ENCODE measurements around the gene HACD2.

Gene HACD2

DNA sequence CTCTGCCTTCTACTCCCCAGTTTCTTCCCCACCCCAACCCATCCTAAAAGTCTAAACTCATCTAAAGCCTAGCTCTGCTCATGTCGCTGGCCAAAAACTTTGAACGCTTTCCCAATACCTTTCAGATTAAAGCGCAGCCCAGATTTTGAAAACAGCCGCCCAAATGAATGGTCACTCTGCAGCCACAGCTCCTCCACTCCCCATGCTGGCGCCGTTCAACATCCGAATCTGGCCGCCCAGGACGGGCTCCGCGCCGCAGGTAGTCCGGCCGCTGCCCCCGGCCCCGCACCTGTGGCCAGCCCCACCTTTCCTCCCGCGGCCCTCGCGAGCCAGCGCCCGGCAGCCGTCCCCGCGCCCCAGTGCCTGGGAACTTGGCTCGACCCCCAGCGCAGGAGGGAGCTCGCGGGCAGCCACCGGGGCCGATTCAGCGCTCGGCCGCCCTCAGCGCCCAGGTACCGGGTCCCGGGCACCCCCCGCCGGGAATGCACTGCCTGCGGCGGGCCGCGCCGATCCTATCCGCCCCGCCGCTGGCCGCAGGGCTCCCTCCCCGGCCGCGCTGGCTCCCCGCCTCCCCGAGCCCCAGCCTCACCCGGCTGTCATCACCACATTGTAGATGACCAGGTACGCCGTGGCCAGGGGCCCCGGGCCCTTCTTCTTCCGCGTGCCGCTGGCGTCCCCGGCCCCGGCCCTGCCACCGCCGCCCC, 417 bp downstream of the HACD2 start:
- peak overlapping the region; percentile 98 for H3K27ac ChIP-seq
- TF ChIP-seq, protein P1, sequence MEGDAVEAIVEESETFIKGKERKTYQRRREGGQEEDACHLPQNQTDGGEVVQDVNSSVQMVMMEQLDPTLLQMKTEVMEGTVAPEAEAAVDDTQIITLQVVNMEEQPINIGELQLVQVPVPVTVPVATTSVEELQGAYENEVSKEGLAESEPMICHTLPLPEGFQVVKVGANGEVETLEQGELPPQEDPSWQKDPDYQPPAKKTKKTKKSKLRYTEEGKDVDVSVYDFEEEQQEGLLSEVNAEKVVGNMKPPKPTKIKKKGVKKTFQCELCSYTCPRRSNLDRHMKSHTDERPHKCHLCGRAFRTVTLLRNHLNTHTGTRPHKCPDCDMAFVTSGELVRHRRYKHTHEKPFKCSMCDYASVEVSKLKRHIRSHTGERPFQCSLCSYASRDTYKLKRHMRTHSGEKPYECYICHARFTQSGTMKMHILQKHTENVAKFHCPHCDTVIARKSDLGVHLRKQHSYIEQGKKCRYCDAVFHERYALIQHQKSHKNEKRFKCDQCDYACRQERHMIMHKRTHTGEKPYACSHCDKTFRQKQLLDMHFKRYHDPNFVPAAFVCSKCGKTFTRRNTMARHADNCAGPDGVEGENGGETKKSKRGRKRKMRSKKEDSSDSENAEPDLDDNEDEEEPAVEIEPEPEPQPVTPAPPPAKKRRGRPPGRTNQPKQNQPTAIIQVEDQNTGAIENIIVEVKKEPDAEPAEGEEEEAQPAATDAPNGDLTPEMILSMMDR (conservative IDR thresholded peaks at IDR 0.05): peak; percentile 42

DNA sequence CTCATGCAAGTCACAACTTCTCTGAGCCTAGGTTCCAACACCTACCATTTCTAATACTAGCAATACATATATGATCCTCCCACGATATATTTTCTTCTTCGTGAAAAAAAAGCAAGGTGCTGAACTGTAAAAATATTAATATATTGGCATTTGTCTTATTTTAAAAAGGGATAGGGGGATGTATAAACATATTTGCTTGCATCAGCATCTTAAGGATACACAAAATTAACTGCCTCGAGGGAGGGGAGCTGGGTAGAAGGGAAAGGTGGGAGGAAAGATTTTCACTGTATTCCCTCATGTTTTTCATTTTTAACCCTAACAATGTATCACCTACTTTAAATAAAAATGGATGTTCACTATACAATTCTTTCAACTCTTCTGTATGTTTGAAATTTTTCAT, 1.3 kb downstream of the HACD2 start:
- TF ChIP-seq, protein P1 (conservative IDR thresholded peaks at IDR 0.05): no peak
- peak overlapping the region; percentile 98 for H3K27ac ChIP-seq

DNA sequence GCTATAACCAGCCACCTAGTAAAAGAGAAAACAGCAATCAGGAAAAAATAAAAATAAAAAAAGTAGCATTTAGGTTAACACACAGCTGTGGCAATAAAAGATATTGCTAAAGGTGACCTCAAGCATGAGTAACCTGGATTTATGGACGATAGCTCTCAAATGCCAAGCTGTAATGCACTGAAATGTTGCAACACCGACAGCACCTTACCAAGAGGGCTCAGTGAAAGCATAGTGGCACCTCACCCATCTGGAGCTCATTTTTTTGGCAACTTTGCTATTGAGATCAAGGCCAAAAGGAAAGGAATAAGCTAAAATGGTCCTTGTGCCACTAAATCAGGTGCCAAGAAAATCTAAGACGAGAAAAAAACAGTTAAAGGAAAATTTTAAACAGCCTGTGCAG, 2.5 kb downstream of the HACD2 start:
- TF ChIP-seq, protein P1 (conservative IDR thresholded peaks at IDR 0.05): no peak

DNA sequence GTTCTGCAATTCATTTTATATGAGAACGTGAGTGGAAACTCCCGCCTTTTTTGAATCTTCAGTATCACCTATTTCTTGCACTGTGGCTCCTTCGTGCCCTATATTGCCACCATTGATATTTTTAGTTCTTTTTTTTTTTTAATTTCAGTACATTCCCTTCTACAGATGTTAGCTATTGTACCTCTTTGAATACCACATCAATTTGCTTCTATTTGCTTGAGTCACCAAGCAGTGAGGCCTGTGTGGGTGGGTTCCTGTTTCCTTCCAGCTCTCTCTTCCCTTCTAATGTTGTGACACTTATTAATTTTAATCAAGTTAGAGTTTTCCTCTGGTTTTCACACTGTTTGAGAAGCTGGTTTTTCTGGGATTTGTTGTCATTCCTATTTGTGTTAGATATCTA, 8.7 kb downstream of the HACD2 start:
- H3K27ac ChIP-seq: no peak overlapping the region
- TF ChIP-seq, protein P1 (conservative IDR thresholded peaks at IDR 0.05): no peak

More for the DNA sequence above, 2.5 kb downstream of the HACD2 start:
- H3K27ac ChIP-seq: peak overlapping the region; percentile 98

DNA sequence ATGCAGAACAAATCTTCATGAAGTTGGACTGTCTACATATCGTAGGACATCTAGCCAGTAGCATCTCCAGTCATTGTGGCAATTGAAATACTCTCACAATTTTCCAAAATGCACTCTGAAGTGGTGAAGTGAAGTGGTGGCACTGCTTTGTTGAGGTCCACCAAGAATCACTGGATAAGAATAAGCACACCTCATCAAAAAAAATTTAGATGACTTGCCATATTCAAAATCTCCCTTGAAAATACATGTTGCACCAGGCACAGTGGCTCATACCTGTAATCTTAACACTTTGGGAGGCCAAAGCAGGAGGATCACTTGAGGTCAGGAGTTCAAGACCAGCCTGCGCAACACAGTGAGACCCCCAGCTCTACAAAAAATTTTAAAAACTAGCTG, 12.9 kb downstream of the HACD2 start:
- TF ChIP-seq, protein P1 (conservative IDR thresholded peaks at IDR 0.05): no peak
- no peak overlapping the region for H3K27ac ChIP-seq

DNA sequence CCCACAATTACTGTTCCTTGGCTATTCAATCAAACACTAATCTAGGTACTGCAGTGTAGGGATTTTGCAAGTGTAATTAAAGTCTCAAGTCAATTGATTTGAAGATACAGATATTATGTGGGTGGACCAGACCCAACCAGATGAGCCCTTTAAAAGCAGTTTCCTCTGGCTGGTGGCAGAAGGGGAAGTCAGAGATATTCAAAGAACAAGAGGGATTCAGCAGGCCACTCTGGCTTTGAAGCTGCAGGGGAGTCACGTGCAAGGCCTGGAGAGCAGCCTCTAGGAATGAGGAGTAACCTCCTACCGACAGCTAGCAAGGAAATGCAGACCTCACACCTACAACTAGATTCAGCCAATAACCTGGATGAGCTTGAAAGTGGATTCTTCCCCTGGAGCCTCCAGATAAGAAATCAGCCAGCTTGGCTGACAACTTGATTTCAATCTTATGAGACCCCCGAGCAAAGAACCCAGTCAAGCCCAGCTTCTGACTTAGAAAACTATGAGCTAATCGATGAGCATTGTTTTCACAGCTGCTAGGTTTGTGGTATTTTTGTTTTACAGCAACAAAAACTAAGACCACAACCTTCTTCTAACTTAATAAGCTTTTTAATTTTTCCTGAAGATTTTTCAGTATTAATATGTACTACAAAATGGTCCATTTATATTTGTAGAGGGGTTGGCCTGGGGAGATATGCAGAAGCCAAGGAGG, 13.4 kb downstream of the HACD2 start:
- TF ChIP-seq, protein P1 (conservative IDR thresholded peaks at IDR 0.05): no peak
- H3K27ac ChIP-seq: no peak overlapping the region

DNA sequence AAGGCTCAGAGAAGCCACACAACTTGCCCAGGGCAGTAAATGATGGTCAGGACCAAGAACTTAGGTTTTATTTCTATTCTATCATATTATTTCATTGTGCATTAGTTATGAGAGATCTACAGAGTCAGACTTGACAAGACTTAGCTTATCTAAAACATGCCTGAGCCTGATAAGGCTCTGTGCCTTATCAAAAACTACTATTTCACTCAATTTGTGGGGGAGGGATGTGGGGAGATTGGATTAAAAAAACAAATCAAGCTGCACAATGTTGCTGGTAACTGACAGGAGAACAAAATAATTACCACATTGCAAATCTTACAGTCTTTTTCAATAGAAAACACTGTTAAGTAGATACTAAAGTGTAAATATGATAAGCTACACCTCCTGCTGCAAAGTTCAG, 16.0 kb downstream of the HACD2 start:
- no peak overlapping the region for H3K27ac ChIP-seq
- TF ChIP-seq, protein P1 (conservative IDR thresholded peaks at IDR 0.05): no peak
